NCI-H2107 treated with DMSO at 0.1 percent for 48 hours (cell line): ENCODE data around the gene FAM76B.
A peak's percentile ranks its signal among the peaks of the same experiment; 100 is the strongest.

ENCODE experiments used
- DNase-seq: peaks from one replicate; lab custom pipeline; 2025; ENCODE audit not compliant: unreplicated experiment; lab: John Stamatoyannopoulos, UW

The FAM76B gene

GRCh38 chr11:95792700-95793099, 3.1 kb upstream of the FAM76B start:
- DNase-seq: no peak

- DNase-seq: no peak
Measured at GRCh38 chr11:95792200-95792599, 2.6 kb upstream of the FAM76B start.

GRCh38 chr11:95791709-95792033, 2.1 kb upstream of the FAM76B start:
- DNase-seq: no peak

- DNase-seq: peak; percentile 20
Measured at GRCh38 chr11:95790933-95791708, 1.5 kb upstream of the FAM76B start.

GRCh38 chr11:95790123-95790932, 746 bp upstream of the FAM76B start, which contains the start of gene CEP57:
Gene CEP57, plus strand, starts transcription at chr11:95790498. Its CDS starts 201 bp downstream, at chr11:95790699.
- DNase-seq: peak; percentile 87

- no peak for DNase-seq
Measured at GRCh38 chr11:95788921-95789505, 569 bp downstream of the FAM76B start.

GRCh38 chr11:95780544-95780943, 9.0 kb downstream of the FAM76B start:
- DNase-seq: no peak

- no peak for DNase-seq
Measured at GRCh38 chr11:95778699-95779098, 10.9 kb downstream of the FAM76B start.

GRCh38 chr11:95776859-95777258, 12.7 kb downstream of the FAM76B start:
- DNase-seq: no peak

- no peak for DNase-seq
Measured at GRCh38 chr11:95768521-95768920, 21.1 kb downstream of the FAM76B start.

GRCh38 chr11:95767498-95767897, 22.1 kb downstream of the FAM76B start:
- DNase-seq: no peak

GRCh38 chr11:95766701-95767100, 22.9 kb downstream of the FAM76B start:
- no peak for DNase-seq

GRCh38 chr11:95764267-95764898, 25.2 kb downstream of the FAM76B start:
- DNase-seq: peak; percentile 80

- no peak for DNase-seq
Measured at GRCh38 chr11:95762534-95762933, 27.0 kb downstream of the FAM76B start.

GRCh38 chr11:95760941-95761340, 28.6 kb downstream of the FAM76B start:
- no peak for DNase-seq

- DNase-seq: no peak
Measured at GRCh38 chr11:95751515-95751914, 38.1 kb downstream of the FAM76B start.

- DNase-seq: no peak
Measured at GRCh38 chr11:95750101-95750500, 39.5 kb downstream of the FAM76B start.

- no peak for DNase-seq
Measured at GRCh38 chr11:95739108-95739938, 50.3 kb downstream of the FAM76B start.

GRCh38 chr11:95736809-95737208, 52.8 kb downstream of the FAM76B start:
- no peak for DNase-seq

GRCh38 chr11:95736355-95736754, 53.2 kb downstream of the FAM76B start:
- no peak for DNase-seq
